H9 (cell line): ENCODE measurements around the gene MARCHF6. TPM values are rescaled to one million over a fixed set of nuclear protein-coding genes. Genes with fewer than 3 reads are reported as not detected.

Source experiments
- DNase-seq: peaks from one replicate; pipeline ENCODE4 v3.0.0-alpha.2; 2017
- H2AFZ ChIP-seq: one replicate; pipeline ENCODE4 v1.6.1; 2013; ENCODE audit warnings: mild to moderate bottlenecking, low read length, control low read depth, moderate library complexity
- H2AK5ac ChIP-seq: 2 replicates; pipeline ENCODE4 v1.6.1; 2013; ENCODE audit warnings: low read length, control low read depth, mixed read lengths; ENCODE audit not compliant: insufficient read length
- H2BK120ac ChIP-seq: one replicate; pipeline ENCODE4 v1.6.1; 2013; ENCODE audit warnings: low read depth, mild to moderate bottlenecking, low read length, control low read depth, inconsistent platforms; ENCODE audit not compliant: poor library complexity, severe bottlenecking
- H2BK12ac ChIP-seq: 2 replicates; pipeline ENCODE4 v1.6.1; 2013; ENCODE audit warnings: low read length, control low read depth, mixed read lengths, low read depth; ENCODE audit not compliant: insufficient read length
- H2BK15ac ChIP-seq: 2 replicates; pipeline ENCODE4 v1.6.1; 2013; ENCODE audit warnings: low read depth, low read length, control low read depth
- H2BK20ac ChIP-seq: one replicate; pipeline ENCODE4 v1.6.1; 2013; ENCODE audit warnings: low read depth, mild to moderate bottlenecking, low read length, control low read depth, inconsistent platforms; ENCODE audit not compliant: poor library complexity, severe bottlenecking
- H2BK5ac ChIP-seq: 2 replicates; pipeline ENCODE4 v1.6.1; 2013; ENCODE audit warnings: low read length, control low read depth, mixed read lengths; ENCODE audit not compliant: insufficient read length
- H3K14ac ChIP-seq: 2 replicates; pipeline ENCODE4 v1.6.1; 2013; ENCODE audit warnings: low read length, control low read depth; ENCODE audit not compliant: insufficient read depth
- H3K18ac ChIP-seq: 2 replicates; pipeline ENCODE4 v1.6.1; 2013; ENCODE audit warnings: low read depth, mild to moderate bottlenecking, mixed read lengths, low read length, control low read depth; ENCODE audit not compliant: insufficient read length
- H3K23ac ChIP-seq: 2 replicates; pipeline ENCODE4 v1.6.1; 2013; ENCODE audit warnings: low read length, control low read depth, mixed read lengths, low read depth; ENCODE audit not compliant: insufficient read length
- H3K23me2 ChIP-seq: 2 replicates; pipeline ENCODE4 v1.6.1; 2013; ENCODE audit warnings: low read depth, mild to moderate bottlenecking, mixed read lengths, low read length, control low read depth; ENCODE audit not compliant: insufficient read length, poor library complexity, severe bottlenecking
- H3K27ac ChIP-seq: 2 replicates; pipeline ENCODE4 v1.5.1; 2013; ENCODE audit warnings: low read length, control low read depth, mixed read lengths, low read depth; ENCODE audit not compliant: insufficient read length
- H3K27me3 ChIP-seq: 2 replicates; pipeline ENCODE4 v1.6.1; 2013; ENCODE audit warnings: low read length, control low read depth, inconsistent platforms; ENCODE audit not compliant: insufficient read depth
- H3K4ac ChIP-seq: 2 replicates; pipeline ENCODE4 v1.6.1; 2013; ENCODE audit warnings: low read depth, mild to moderate bottlenecking, control low read depth, inconsistent platforms, low read length, moderate library complexity
- H3K4me1 ChIP-seq: 2 replicates; pipeline ENCODE4 v1.6.1; 2013; ENCODE audit warnings: low read length, control low read depth, inconsistent platforms; ENCODE audit not compliant: insufficient read depth
- H3K4me2 ChIP-seq: 2 replicates; pipeline ENCODE4 v1.6.1; 2013; ENCODE audit warnings: low read length, control low read depth, mixed read lengths; ENCODE audit not compliant: insufficient read length, insufficient read depth
- H3K56ac ChIP-seq: 2 replicates; pipeline ENCODE4 v1.6.1; 2013; ENCODE audit warnings: low read depth, mild to moderate bottlenecking, mixed read lengths, low read length, control low read depth; ENCODE audit not compliant: insufficient read length
- H3K79me1 ChIP-seq: 2 replicates; pipeline ENCODE4 v1.6.1; 2013; ENCODE audit warnings: low read depth, mild to moderate bottlenecking, moderate library complexity, low read length, control low read depth, inconsistent platforms; ENCODE audit not compliant: insufficient read depth, poor library complexity, severe bottlenecking
- H3K79me2 ChIP-seq: 2 replicates; pipeline ENCODE4 v1.6.1; 2013; ENCODE audit warnings: low read length, control low read depth, inconsistent platforms; ENCODE audit not compliant: insufficient read depth
- H3K9ac ChIP-seq: 2 replicates; pipeline ENCODE4 v1.6.1; 2013; ENCODE audit warnings: low read length, control low read depth, mixed read lengths; ENCODE audit not compliant: insufficient read length; ENCODE audit errors: extremely low read depth
- H3K9me3 ChIP-seq: one replicate; pipeline ENCODE4 v1.6.1; 2013; ENCODE audit warnings: low read depth, low read length, inconsistent platforms; ENCODE audit not compliant: control insufficient read depth
- H3T11ph ChIP-seq: one replicate; pipeline ENCODE4 v1.6.1; 2013; ENCODE audit warnings: mild to moderate bottlenecking, low read length, control low read depth, inconsistent platforms
- H4K20me1 ChIP-seq: one replicate; pipeline ENCODE4 v1.6.1; 2013; ENCODE audit not compliant: control insufficient read depth, insufficient read length, insufficient read depth
- H4K5ac ChIP-seq: 2 replicates; pipeline ENCODE4 v1.6.1; 2013; ENCODE audit warnings: low read depth, mild to moderate bottlenecking, mixed read lengths, low read length, control low read depth; ENCODE audit not compliant: insufficient read length
- H4K8ac ChIP-seq: replicated peaks from 2 replicates; pipeline ENCODE4 v1.6.1; 2013; ENCODE audit warnings: low read length, control low read depth, mixed read lengths, low read depth; ENCODE audit not compliant: insufficient read length
- H4K91ac ChIP-seq: 2 replicates; pipeline ENCODE4 v1.6.1; 2013; ENCODE audit warnings: low read depth, mild to moderate bottlenecking, moderate library complexity, mixed read lengths, low read length, control low read depth; ENCODE audit not compliant: insufficient read length
- H3K27ac Mint-ChIP-seq, 3 experiments: 2 replicates in 2 of 3; 3 replicates in 1 of 3; pipeline ENCODE4 v1.8.0; 2020 to 2021; ENCODE audit warnings: mixed read lengths in 3 of 3, mild to moderate bottlenecking in 1 of 3, moderate library complexity in 1 of 3
- H3K27me3 Mint-ChIP-seq: 2 replicates; pipeline ENCODE4 v1.8.0; 2021; ENCODE audit warnings: low read depth, mild to moderate bottlenecking, moderate library complexity, mixed read lengths
- H3K36me3 Mint-ChIP-seq, 3 experiments: 2 replicates in 2 of 3; 3 replicates in 1 of 3; pipeline ENCODE4 v1.8.0; 2020 to 2021; ENCODE audit warnings: low read depth in 3 of 3, mixed read lengths in 3 of 3; ENCODE audit not compliant: insufficient read depth in 1 of 3
- H3K4me1 Mint-ChIP-seq, 2 experiments: 2 replicates each; pipeline ENCODE4 v1.8.0; 2020; ENCODE audit warnings: mixed read lengths in 2 of 2
- H3K4me3 Mint-ChIP-seq, 2 experiments: 2 replicates in 1 of 2; 3 replicates in 1 of 2; pipeline ENCODE4 v1.8.0; 2020 to 2021; ENCODE audit warnings: mild to moderate bottlenecking in 2 of 2, mixed read lengths in 2 of 2, moderate library complexity in 1 of 2
- H3K9me3 Mint-ChIP-seq, 2 experiments: 2 replicates in 1 of 2; 3 replicates in 1 of 2; pipeline ENCODE4 v1.8.0; 2020; ENCODE audit warnings: mild to moderate bottlenecking in 2 of 2, mixed read lengths in 2 of 2, moderate library complexity in 1 of 2
- WGBS: extraction: QIAGEN DNeasy Blood & Tissue Kit; methylation state at CpG from one replicate; pipeline ENCODE4 v1.1.7; 2013; ENCODE audit warnings: missing lambda C conversion rate, low lambda C conversion rate, mixed read lengths; ENCODE audit not compliant: insufficient read length; ENCODE audit errors: extremely low coverage; 5-methylcytosine and 5-hydroxymethylcytosine counted together
- total RNA-seq: library from RNA; stranded (reverse); gene quantifications from 2 replicates; pipeline ENCODE4 v1.2.1, GENCODE V29; 2021
- TF ChIP-seq, protein P1 (sequence below): fragments of 200-600 bp; sonication (generic); conservative IDR thresholded peaks from 3 replicates; pipeline ENCODE4 v1.8.0; 2021; ENCODE audit warnings: antibody characterized with exemption, mild to moderate bottlenecking

MARCHF6 gene
- total RNA-seq, 1 experiment from 2014 or later, result 118 TPM

DNA sequence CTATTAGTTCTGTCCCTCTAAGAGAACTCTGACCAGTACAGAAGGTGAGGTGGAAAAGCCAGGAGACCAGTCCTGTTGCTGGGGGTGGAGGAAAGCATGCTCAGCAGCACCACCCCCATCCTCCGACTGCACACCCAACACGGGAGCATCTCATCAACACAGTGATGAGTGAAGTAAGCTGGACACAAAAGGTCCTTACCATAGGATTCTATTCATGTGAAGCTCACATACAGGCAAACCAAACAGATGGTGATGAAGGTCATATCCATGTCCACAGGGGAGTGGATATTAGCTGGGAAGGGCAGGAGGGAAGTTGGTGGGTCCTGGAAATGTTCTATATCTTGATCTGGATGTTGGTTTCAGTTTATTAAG lies 14.8 kb upstream of the MARCHF6 start:
- peaks cover 28% of the 10 kb centered on the region for H3K27me3 Mint-ChIP-seq
- no peak overlapping the region for H2BK120ac ChIP-seq
- H3K36me3 Mint-ChIP-seq, result no peaks in the 10 kb centered on the region; a peak in 1 of 7 replicates
- no peak overlapping the region for H4K8ac ChIP-seq
- H3K9me3 Mint-ChIP-seq, result no peaks in the 10 kb centered on the region
- WGBS, result no CpG with 5 or more reads among the region's 2 CpGs
- no peak overlapping the region for H3K56ac ChIP-seq
- TF ChIP-seq, protein P1, sequence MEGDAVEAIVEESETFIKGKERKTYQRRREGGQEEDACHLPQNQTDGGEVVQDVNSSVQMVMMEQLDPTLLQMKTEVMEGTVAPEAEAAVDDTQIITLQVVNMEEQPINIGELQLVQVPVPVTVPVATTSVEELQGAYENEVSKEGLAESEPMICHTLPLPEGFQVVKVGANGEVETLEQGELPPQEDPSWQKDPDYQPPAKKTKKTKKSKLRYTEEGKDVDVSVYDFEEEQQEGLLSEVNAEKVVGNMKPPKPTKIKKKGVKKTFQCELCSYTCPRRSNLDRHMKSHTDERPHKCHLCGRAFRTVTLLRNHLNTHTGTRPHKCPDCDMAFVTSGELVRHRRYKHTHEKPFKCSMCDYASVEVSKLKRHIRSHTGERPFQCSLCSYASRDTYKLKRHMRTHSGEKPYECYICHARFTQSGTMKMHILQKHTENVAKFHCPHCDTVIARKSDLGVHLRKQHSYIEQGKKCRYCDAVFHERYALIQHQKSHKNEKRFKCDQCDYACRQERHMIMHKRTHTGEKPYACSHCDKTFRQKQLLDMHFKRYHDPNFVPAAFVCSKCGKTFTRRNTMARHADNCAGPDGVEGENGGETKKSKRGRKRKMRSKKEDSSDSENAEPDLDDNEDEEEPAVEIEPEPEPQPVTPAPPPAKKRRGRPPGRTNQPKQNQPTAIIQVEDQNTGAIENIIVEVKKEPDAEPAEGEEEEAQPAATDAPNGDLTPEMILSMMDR, result no peak
- no peak overlapping the region for H2BK5ac ChIP-seq
- no peak overlapping the region for H3K27ac ChIP-seq
- H2AFZ ChIP-seq, result no peak overlapping the region
- no peak overlapping the region for H3K4me2 ChIP-seq
- no peaks in the 10 kb centered on the region for H3K9me3 ChIP-seq
- H4K5ac ChIP-seq, result no peak overlapping the region
- no peak overlapping the region for H3K27ac Mint-ChIP-seq
- H3K4ac ChIP-seq, result no peak overlapping the region
- no peaks in the 10 kb centered on the region for H4K20me1 ChIP-seq
- H2BK15ac ChIP-seq, result no peak overlapping the region
- no peak overlapping the region for H2BK12ac ChIP-seq
- H3K4me1 ChIP-seq, result no peaks in the 10 kb centered on the region; the same call in 1 of the 2 replicates
- no peak for DNase-seq
- H2AK5ac ChIP-seq, result no peak overlapping the region
- peaks cover 1% of the 10 kb centered on the region for H3K23me2 ChIP-seq
- peaks cover 11% of the 10 kb centered on the region; the same call in 1 of the 2 replicates for H3K27me3 ChIP-seq
- no peak overlapping the region for H3K9ac ChIP-seq
- no peak overlapping the region for H2BK20ac ChIP-seq
- H3K14ac ChIP-seq, result no peak overlapping the region
- no peak overlapping the region for H3T11ph ChIP-seq
- no peaks in the 10 kb centered on the region for H3K79me2 ChIP-seq
- H3K79me1 ChIP-seq, result no peaks in the 10 kb centered on the region
- peaks cover 11 to 15% of the 10 kb centered on the region in 2 experiments for H3K4me1 Mint-ChIP-seq
- no peak overlapping the region for H3K18ac ChIP-seq
- H3K23ac ChIP-seq, result no peak overlapping the region
- H4K91ac ChIP-seq, result no peak overlapping the region
- H3K4me3 Mint-ChIP-seq, result no peak overlapping the region
